ENCODE measurements around the gene NRG3. TPM values are rescaled to one million over a fixed set of nuclear protein-coding genes. Genes with fewer than 3 reads are reported as not detected.

NRG3 gene
- total RNA-seq, 1 experiment from 2014 or later = not detected

- BruUV-seq (replicated peaks) = no TSS peak
- no peak for ATAC-seq
- H3K27me3 ChIP-seq (ENCODE audit: insufficient read depth, low read length) = no peaks in the 10 kb centered on the region
- no peaks in the 10 kb centered on the region for H3K36me3 ChIP-seq (ENCODE audit: control insufficient read depth in 1 of 2, insufficient read depth in 2 of 2, low read length in 2 of 2)
- H3K27ac ChIP-seq (ENCODE audit: low read depth, low read length) = no peak overlapping the region
- TF ChIP-seq FOSL1 (IDR thresholded peaks at IDR 0.05; ENCODE audit: low read depth) (no peak), ELF1 (IDR thresholded peaks at IDR 0.05; ENCODE audit: borderline replicate concordance, low read depth) (no peak), CTCF (IDR thresholded peaks at IDR 0.05 in 2 of 3, conservative IDR thresholded peaks at IDR 0.05 in 1 of 3; ENCODE audit: borderline replicate concordance in 1 of 3, insufficient read depth in 1 of 3, low read depth in 2 of 3, low read length in 2 of 3) (no peak), ATF3 (IDR thresholded peaks at IDR 0.05) (no peak), EZH2 (IDR thresholded peaks at IDR 0.05) (no peak), EZH2phosphoT487 (IDR thresholded peaks at IDR 0.05; ENCODE audit: borderline replicate concordance) (no peak), YY1 (IDR thresholded peaks at IDR 0.05; ENCODE audit: extremely low read depth, insufficient replicate concordance, low read depth, low read length) (no peak), EGR1 (IDR thresholded peaks at IDR 0.05; ENCODE audit: low read depth) (no peak), ZBTB33 (IDR thresholded peaks at IDR 0.05; ENCODE audit: extremely low read depth, insufficient replicate concordance, low read length) (no peak), POLR2A (IDR thresholded peaks at IDR 0.05; ENCODE audit: borderline replicate concordance, extremely low read depth, insufficient read depth, insufficient read length) (no peak), SIN3A (IDR thresholded peaks at IDR 0.05; ENCODE audit: low read depth) (no peak), REST (IDR thresholded peaks at IDR 0.05; ENCODE audit: low read depth) (no peak), SRF (IDR thresholded peaks at IDR 0.05; ENCODE audit: low read depth) (no peak), ZFX (IDR thresholded peaks at IDR 0.05) (no peak), CBX3 (IDR thresholded peaks at IDR 0.05; ENCODE audit: low read depth) (no peak), POLR2AphosphoS5 (IDR thresholded peaks at IDR 0.05; ENCODE audit: low read depth, low read length) (no peak)
- no peaks in the 10 kb centered on the region for H3K9me2 ChIP-seq (ENCODE audit: insufficient read depth)
- no peaks in the 10 kb centered on the region for H3K4me1 ChIP-seq (ENCODE audit: control insufficient read depth in 1 of 2, insufficient read depth in 2 of 2, low read length in 2 of 2)
- H3K9ac ChIP-seq (ENCODE audit: low read length) = no peak overlapping the region
- no peak overlapping the region for H3K4me3 ChIP-seq (replicated peaks in 1 of 2; ENCODE audit: low read depth in 1 of 2, low read length in 2 of 2)
- no peak overlapping the region for H3K4me2 ChIP-seq (ENCODE audit: low read length)
- ChIA-PET POLR2A (no interaction called here), CTCF (no interaction called here), RAD21 (ENCODE audit: low non-redundant PET in 1 of 2, low total read pairs in 2 of 2, uncharacterized antibody in 2 of 2, unreplicated experiment in 2 of 2) (no interaction called here)
- DNase-seq (ENCODE audit: low read depth, low spot score) = no peak
- H3K79me2 ChIP-seq (ENCODE audit: insufficient read depth, low read length) = no peaks in the 10 kb centered on the region
- H3K9me3 ChIP-seq (ENCODE audit: control insufficient read depth in 1 of 2, insufficient read depth in 1 of 2, low read depth in 1 of 2, low read length in 2 of 2) = peaks cover 14 to 40% of the 10 kb centered on the region in 2 experiments; a peak in 2 of 4 replicates
- H2AFZ ChIP-seq (ENCODE audit: low read depth, low read length, poor library complexity, severe bottlenecking) = no peak overlapping the region
- no peaks in the 10 kb centered on the region for H4K20me1 ChIP-seq (ENCODE audit: insufficient read depth)
- intact Hi-C loops (cut with micrococcal nuclease) = no loop called here
Observed at GRCh38 chr10:82091413-82091812, 216.4 kb downstream of the NRG3 start.
